ENCODE measurements around the gene CXorf65.

The CXorf65 gene

DNA sequence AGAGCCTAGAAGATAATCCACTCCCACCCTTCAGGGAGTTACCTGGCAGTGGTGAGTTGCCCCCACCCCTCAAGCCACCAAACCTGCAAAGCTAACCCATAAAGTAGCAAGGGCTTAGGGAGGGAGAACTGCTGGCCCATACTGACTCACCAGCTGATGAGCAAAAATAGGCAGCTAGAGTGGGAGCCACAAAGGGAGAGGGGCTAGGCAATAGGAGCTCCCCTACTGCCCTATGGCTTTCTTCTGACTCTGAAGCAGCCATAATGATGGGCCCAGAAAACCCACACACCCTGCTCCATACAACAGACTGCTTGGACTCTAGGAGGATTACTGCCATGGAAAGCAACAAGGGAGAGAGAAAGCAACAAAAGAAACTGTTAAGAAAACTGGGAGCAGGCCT is 46.4 kb downstream of the CXorf65 start:
- DNase-seq (ENCODE audit: low read depth) = no peak

DNA sequence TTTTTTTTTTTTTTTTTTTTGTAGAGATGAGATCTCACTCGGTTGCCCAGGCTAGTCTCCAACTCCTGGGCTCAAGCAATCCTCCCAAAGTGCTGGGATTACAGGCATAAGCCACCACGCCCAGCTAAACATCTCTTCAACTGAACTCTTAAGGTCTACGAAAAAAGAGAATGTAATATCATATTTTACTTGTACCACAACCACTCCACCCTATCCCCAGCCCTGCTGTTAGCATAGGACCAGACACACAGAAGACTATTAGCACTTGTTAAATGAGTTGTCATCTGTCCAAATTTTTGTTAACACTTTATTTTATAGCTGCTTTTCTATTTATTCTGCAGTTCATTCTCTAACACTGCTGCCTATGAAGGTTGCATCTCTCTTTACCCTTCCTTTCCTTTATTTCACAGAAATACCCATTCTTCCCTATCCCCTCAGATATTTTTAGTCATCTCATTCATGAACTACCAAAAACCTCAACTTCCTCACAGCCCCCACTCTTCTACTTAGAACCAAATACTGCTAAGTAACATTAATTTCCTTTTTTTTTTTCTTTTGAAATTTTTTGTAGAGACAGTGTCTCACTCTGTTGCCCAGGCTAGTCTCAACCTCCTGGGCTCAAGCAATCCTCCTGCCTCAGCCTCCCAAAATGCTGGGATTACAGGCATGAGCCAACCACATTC is 48.6 kb downstream of the CXorf65 start:
- no peak for DNase-seq (ENCODE audit: low read depth)

DNA sequence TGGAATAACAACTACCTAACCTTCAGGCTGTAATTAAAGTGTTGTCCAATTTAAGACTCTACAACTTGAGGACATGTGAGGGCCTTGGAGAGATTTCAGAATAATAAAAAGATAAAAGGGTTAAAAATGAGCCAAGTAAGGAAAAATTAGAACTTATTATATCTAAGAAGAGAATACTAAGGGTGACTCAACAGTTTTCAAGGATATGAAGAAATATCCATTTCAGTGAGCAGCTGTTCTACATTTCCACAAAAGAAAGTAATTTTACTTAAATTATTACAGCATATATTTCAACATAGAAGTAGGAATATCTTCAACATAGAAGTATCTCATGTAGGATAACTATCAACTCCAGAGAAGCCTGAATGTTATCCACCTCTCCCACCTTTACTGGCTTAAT is 49.7 kb downstream of the CXorf65 start:
- DNase-seq (ENCODE audit: low read depth) = no peak
